ENCODE results near the gene IQSEC1.

- TF ChIP-seq CTCF (IDR thresholded peaks at IDR 0.05; ENCODE audit: low read depth, low read length) = no peak
- TF ChIP-seq POLR2A (IDR thresholded peaks at IDR 0.05; ENCODE audit: extremely low read depth, insufficient read length) = no peak
These were observed 10.6 kb downstream of the IQSEC1 start for GRCh38 chr3:13062647-13063046.
